B cell (primary cell): ENCODE measurements around the gene FAM24B. TPM values are rescaled to one million over a fixed set of nuclear protein-coding genes. Genes with fewer than 3 reads are reported as not detected.

Experiments used
- ATAC-seq: fragments of 200-7000 bp; cut with Tn5 transposase; one replicate; pipeline ENCODE4 v1.10.0; 2021; ENCODE audit warnings: low read depth, mild to moderate bottlenecking, moderate number of reproducible peaks, moderate library complexity
- CTCF ChIA-PET: fragments of 350-600 bp; sonication (Branson Sonifier 250); formaldehyde crosslinking; loops from one replicate; lab custom pipeline; 2021; ENCODE audit warnings: antibody characterized with exemption, inconsistent platforms; lab: Charles Lee
- POLR2A ChIA-PET: fragments of 350-600 bp; sonication (Branson Sonifier 250); formaldehyde crosslinking; loops from one replicate; lab custom pipeline; 2021; ENCODE audit warnings: antibody characterized with exemption; lab: Charles Lee
- DNase-seq: peaks from one replicate; pipeline ENCODE4 v3.0.0; 2013
- H2AFZ ChIP-seq: 2 replicates; pipeline ENCODE4 v1.6.1; 2012; ENCODE audit warnings: mild to moderate bottlenecking, low read depth, low read length; ENCODE audit not compliant: insufficient read depth, poor library complexity, severe bottlenecking
- H3K27ac ChIP-seq, 2 donors: 1 replicate in 1 of 2; 2 replicates in 1 of 2; pipeline ENCODE4 v1.5.1; 2012 to 2013; ENCODE audit warnings: low read length in 2 of 2, mild to moderate bottlenecking in 2 of 2, moderate library complexity in 1 of 2
- H3K27me3 ChIP-seq, 4 experiments: fragments of 200-600 bp in 1 of 4; sonication (generic) in 1 of 4; replicated peaks in 1 of 4; 1 replicate in 2 of 4; 2 replicates in 2 of 4; pipeline versions ENCODE4 v1.6.1 to v1.7.0; 2013 to 2016; ENCODE audit warnings: low read length in 3 of 4, mild to moderate bottlenecking in 2 of 4, mixed read lengths in 1 of 4, moderate library complexity in 1 of 4; ENCODE audit not compliant: insufficient read depth in 4 of 4, control insufficient read depth in 3 of 4; ENCODE audit errors: control extremely low read depth in 1 of 4
- H3K36me3 ChIP-seq, 2 experiments: replicated peaks in 1 of 2; 1 replicate in 1 of 2; 2 replicates in 1 of 2; pipeline versions ENCODE4 v1.6.1 to v1.7.1; 2013; ENCODE audit warnings: low read length in 1 of 2; ENCODE audit not compliant: insufficient read depth in 2 of 2, control insufficient read depth in 1 of 2; ENCODE audit errors: control extremely low read depth in 1 of 2, extremely low read depth in 1 of 2
- H3K4me1 ChIP-seq, 2 donors: fragments of 200-600 bp in 1 of 2; sonication (generic) in 1 of 2; 1 replicate in 1 of 2; 2 replicates in 1 of 2; pipeline versions ENCODE4 v1.5.1 to v1.6.1; 2013 to 2017; ENCODE audit warnings: low read length in 2 of 2; ENCODE audit not compliant: control insufficient read depth in 2 of 2, insufficient read depth in 2 of 2
- H3K4me2 ChIP-seq: replicated peaks from 2 replicates; pipeline ENCODE3; 2012; ENCODE audit warnings: mild to moderate bottlenecking, low read depth, low read length; ENCODE audit not compliant: poor library complexity, severe bottlenecking
- H3K4me3 ChIP-seq, 5 experiments: fragments of 200-600 bp in 1 of 5; sonication (generic) in 1 of 5; 1 replicate in 3 of 5; 2 replicates in 2 of 5; pipeline versions ENCODE4 v1.5.1 to v1.7.0; 2011 to 2016; ENCODE audit warnings: low read length in 4 of 5, mild to moderate bottlenecking in 4 of 5, low read depth in 2 of 5, control low read depth in 1 of 5, moderate library complexity in 1 of 5; ENCODE audit not compliant: insufficient read depth in 1 of 5; ENCODE audit errors: control extremely low read depth in 1 of 5, extremely low read depth in 1 of 5
- H3K79me2 ChIP-seq: fragments of 200-600 bp; sonication (generic); one replicate; pipeline ENCODE4 v1.6.0; 2016; ENCODE audit warnings: low read length; ENCODE audit not compliant: control insufficient read depth, insufficient read depth
- H3K9ac ChIP-seq: fragments of 200-600 bp; sonication (generic); 2 replicates; pipeline ENCODE4 v1.6.1; 2017; ENCODE audit warnings: mild to moderate bottlenecking, low read length, moderate library complexity
- H3K9me3 ChIP-seq, 3 donors: one replicate each; pipeline versions ENCODE4 v1.6.1 to v1.7.1; 2013; ENCODE audit warnings: low read length in 2 of 3; ENCODE audit not compliant: control insufficient read depth in 2 of 3, insufficient read depth in 1 of 3; ENCODE audit errors: control extremely low read depth in 1 of 3
- H4K20me1 ChIP-seq: 2 replicates; pipeline ENCODE4 v1.6.0; 2012; ENCODE audit warnings: mild to moderate bottlenecking, low read length; ENCODE audit not compliant: insufficient read depth, control insufficient read depth, poor library complexity, severe bottlenecking
- H3K27ac Mint-ChIP-seq: one replicate; pipeline ENCODE4 v1.8.0; 2021; ENCODE audit warnings: mixed read lengths
- H3K27me3 Mint-ChIP-seq: one replicate; pipeline ENCODE4 v1.8.0; 2021; ENCODE audit warnings: mixed read lengths
- H3K4me1 Mint-ChIP-seq: one replicate; pipeline ENCODE4 v1.8.0; 2021; ENCODE audit warnings: mixed read lengths
- H3K4me3 Mint-ChIP-seq: one replicate; pipeline ENCODE4 v1.8.0; 2021; ENCODE audit warnings: mixed read lengths
- H3K9me3 Mint-ChIP-seq: one replicate; pipeline ENCODE4 v1.8.0; 2022; ENCODE audit warnings: mixed read lengths; ENCODE audit not compliant: insufficient read depth
- EZH2 ChIP-seq: IDR thresholded peaks from 2 replicates; pipeline ENCODE4 v1.6.1; 2012; ENCODE audit warnings: borderline replicate concordance, low read depth, mild to moderate bottlenecking, moderate library complexity, low read length; ENCODE audit not compliant: insufficient read depth, poor library complexity, severe bottlenecking
- WGBS: methylation state at CpG from one replicate; pipeline ENCODE4 v1.1.5; 2013; ENCODE audit warnings: missing lambda C conversion rate; ENCODE audit not compliant: insufficient coverage; 5-methylcytosine and 5-hydroxymethylcytosine counted together
- intact Hi-C: fragments of 100-400 bp; cut with micrococcal nuclease; formaldehyde crosslinking; loops from one replicate; pipeline ENCODE4 v1.10.0; 2022
- polyA plus RNA-seq: library from polyadenylated mRNA; depleted of rRNA; stranded (reverse); fragments of >200 nt; gene quantifications from 2 replicates; pipeline ENCODE4 v1.2.3, GENCODE V29; 2012
- total RNA-seq, 2 donors: library from RNA; stranded (reverse); fragments of 120-200 nt in 1 of 2; gene quantifications; 1 replicate in 1 of 2; 2 replicates in 1 of 2; pipeline versions ENCODE4 v1.2.3 to v1.2.4, GENCODE V29; 2013 to 2022
- TF ChIP-seq, protein P1 (sequence below): fragments of 200-600 bp; IDR thresholded peaks from one replicate; pipeline ENCODE4 v1.8.0; 2022; ENCODE audit warnings: antibody characterized with exemption, mild to moderate bottlenecking

The FAM24B gene
- total and polyA plus RNA-seq, 2 donors (not counting 1 experiment from before 2014, with no cell fraction given) = 12.5 to 23.4 TPM

DNA sequence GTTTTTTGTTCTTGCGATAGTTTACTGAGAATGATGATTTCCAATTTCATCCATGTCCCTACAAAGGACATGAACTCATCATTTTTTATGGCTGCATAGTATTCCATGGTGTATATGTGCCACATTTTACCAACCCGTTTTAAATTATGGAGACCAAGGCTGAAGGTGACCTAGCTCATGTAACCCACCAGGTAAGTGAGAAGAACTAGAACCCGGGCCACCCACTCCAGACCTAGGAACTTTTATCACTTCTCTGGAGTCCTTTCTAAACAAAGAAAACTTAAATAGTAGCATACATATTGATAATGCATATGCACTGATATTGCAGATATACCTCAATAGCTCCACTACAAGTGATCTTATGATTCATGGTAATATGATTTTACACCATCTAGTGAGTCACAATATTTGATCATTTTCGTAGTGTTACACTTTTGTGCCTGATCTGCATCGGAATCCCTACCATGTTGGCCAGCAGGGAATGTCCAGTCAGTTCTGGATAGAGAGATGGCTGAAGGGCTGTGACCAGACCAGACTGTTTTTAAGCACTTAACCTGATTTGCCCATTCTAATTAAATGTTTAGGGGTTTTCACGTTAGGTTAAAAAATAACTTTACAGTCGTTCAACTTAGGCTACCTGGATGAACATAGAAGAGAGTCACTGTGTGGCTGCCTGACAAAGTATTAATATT, 49.0 kb downstream of the FAM24B start:
- no peaks in the 10 kb centered on the region for H3K9me3 Mint-ChIP-seq

DNA sequence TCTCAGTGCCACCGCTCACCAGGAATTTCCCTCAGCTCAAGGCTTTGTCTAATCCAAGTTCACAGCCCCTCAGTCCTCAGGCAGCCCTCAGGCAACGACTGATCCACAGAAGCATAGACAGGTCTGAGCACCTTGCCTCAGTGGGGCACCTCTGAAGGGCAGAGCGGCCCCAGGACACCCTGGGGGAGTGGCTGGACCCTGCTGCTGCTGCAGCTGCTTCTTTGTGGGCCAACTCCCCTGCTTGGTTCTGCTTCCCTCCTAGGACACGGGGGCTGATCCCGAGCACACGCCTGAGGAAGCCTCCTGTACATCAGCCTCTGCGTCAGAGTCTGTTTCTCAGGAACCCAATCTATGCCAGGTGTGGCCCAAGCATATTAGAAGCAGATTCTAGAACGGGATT, 49.9 kb downstream of the FAM24B start:
- intact Hi-C loops = no loop called here
- Mint-ChIP-seq H3K27ac (no peak overlapping the region), H3K27me3 (peaks cover 10% of the 10 kb centered on the region), H3K4me1 (no peaks in the 10 kb centered on the region), H3K9me3 (no peaks in the 10 kb centered on the region), H3K4me3 (no peak overlapping the region)
- DNase-seq (no peak), ATAC-seq (no peak)
- Histone ChIP-seq H3K27me3 (peaks cover 0 to 3% (median 0%) of the 10 kb centered on the region in 4 experiments), H3K79me2 (no peaks in the 10 kb centered on the region), H3K4me1 (no peaks in the 10 kb centered on the region), H2AFZ (no peak overlapping the region), H3K27ac (no peak overlapping the region), H4K20me1 (no peaks in the 10 kb centered on the region), H3K9ac (no peak overlapping the region), H3K36me3 (no peaks in the 10 kb centered on the region), H3K4me3 (no peak overlapping the region), H3K9me3 (peaks cover 0 to 1% (median 0%) of the 10 kb centered on the region in 3 donors), H3K4me2 (no peak overlapping the region)
- no peak for TF ChIP-seq EZH2
- TF ChIP-seq, protein P1, sequence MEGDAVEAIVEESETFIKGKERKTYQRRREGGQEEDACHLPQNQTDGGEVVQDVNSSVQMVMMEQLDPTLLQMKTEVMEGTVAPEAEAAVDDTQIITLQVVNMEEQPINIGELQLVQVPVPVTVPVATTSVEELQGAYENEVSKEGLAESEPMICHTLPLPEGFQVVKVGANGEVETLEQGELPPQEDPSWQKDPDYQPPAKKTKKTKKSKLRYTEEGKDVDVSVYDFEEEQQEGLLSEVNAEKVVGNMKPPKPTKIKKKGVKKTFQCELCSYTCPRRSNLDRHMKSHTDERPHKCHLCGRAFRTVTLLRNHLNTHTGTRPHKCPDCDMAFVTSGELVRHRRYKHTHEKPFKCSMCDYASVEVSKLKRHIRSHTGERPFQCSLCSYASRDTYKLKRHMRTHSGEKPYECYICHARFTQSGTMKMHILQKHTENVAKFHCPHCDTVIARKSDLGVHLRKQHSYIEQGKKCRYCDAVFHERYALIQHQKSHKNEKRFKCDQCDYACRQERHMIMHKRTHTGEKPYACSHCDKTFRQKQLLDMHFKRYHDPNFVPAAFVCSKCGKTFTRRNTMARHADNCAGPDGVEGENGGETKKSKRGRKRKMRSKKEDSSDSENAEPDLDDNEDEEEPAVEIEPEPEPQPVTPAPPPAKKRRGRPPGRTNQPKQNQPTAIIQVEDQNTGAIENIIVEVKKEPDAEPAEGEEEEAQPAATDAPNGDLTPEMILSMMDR = no peak
- ChIA-PET POLR2A (no interaction called here), CTCF (no interaction called here)
- WGBS = 57% methylated on average over 6 of the region's 8 CpGs

More for the DNA sequence above, 49.0 kb downstream of the FAM24B start:
- Histone ChIP-seq H3K79me2 (no peaks in the 10 kb centered on the region), H3K9me3 (no peaks in the 10 kb centered on the region), H2AFZ (no peak overlapping the region), H3K27ac (no peak overlapping the region), H3K36me3 (no peaks in the 10 kb centered on the region), H3K4me2 (no peak overlapping the region), H3K9ac (no peak overlapping the region), H4K20me1 (no peaks in the 10 kb centered on the region), H3K4me3 (no peak overlapping the region), H3K27me3 (no peaks in the 10 kb centered on the region), H3K4me1 (no peaks in the 10 kb centered on the region)
- DNase-seq (no peak), ATAC-seq (no peak)
- H3K4me1 Mint-ChIP-seq = no peaks in the 10 kb centered on the region
- H3K27me3 Mint-ChIP-seq = peaks cover 3% of the 10 kb centered on the region
- H3K27ac Mint-ChIP-seq = no peak overlapping the region
- intact Hi-C loops = no loop called here
- 100% methylated on average over 3 of the region's 7 CpGs for WGBS
- ChIA-PET POLR2A (no interaction called here), CTCF (no interaction called here)
- TF ChIP-seq, protein P1 = no peak
- TF ChIP-seq EZH2 = no peak
- no peak overlapping the region for H3K4me3 Mint-ChIP-seq
